GM18907 (cell line): ENCODE measurements around the gene ZNF2.
"Not testable (repeated sequence)": the region's sequence is repeated elsewhere in the genome, so short reads cannot be mapped to it uniquely, and the experiment has no call there.

Source experiments
- ATAC-seq: cut with Tn5 transposase; IDR thresholded peaks from one replicate; pipeline ENCODE4 v1.9.1; 2021; ENCODE audit warnings: mild to moderate bottlenecking, moderate library complexity; ENCODE audit not compliant: unreplicated experiment

The ZNF2 gene

DNA sequence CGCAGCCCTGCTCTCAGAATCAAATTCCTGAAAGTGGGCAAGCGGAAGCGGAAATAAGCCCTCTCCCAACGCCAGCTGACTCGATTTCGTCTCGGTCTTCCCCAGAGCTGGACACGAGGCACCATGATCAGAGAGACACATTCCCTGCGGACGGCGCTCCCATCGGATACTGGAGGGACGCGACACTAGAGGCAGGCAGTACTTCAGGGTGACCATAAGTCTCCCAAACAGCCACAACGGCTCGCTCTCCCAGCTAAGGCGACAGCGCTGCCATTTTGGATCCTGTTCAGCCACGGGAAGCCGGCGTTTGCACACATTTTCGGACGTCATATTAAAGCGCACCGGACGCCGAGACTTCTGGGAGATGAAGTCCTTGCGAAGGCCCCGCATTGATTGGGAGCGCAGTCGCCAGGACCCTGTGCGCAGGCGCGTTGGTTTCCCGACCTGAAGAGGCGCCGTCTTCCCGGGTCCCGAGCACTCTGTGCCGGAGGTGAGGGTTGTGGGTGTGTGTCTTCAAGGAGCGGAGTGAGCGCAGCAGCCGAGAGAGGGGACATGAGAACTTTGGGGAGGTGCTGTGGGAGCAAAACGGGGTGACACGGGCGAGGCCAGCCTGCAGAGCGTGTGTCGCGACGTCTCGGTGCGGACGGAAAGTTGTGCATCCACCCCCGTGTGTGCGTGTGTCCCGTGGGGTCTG is at the start of gene ZNF2:
TSS of gene ZNF2 (plus strand) at position 439 of the 694 bp plus-strand sequence. CDS start 10,418 bp downstream, outside the sequence.
- ATAC-seq: peak; percentile 94

DNA sequence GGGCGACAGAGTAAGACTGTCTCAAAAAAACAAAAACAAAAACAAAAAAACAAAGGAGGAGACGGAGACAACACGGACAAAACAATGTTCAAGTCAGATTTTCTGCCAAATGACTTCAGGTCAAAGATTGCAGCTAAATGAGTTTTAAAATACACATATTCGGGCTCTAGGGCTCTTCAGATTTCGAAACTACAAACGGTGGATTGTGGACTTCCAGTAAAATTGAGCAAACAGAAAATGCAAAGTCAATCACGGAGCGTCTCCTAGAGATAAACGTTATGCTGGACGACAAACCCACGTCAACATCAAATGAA is 44.6 kb upstream of the ZNF2 start:
- ATAC-seq: peak; percentile 4

DNA sequence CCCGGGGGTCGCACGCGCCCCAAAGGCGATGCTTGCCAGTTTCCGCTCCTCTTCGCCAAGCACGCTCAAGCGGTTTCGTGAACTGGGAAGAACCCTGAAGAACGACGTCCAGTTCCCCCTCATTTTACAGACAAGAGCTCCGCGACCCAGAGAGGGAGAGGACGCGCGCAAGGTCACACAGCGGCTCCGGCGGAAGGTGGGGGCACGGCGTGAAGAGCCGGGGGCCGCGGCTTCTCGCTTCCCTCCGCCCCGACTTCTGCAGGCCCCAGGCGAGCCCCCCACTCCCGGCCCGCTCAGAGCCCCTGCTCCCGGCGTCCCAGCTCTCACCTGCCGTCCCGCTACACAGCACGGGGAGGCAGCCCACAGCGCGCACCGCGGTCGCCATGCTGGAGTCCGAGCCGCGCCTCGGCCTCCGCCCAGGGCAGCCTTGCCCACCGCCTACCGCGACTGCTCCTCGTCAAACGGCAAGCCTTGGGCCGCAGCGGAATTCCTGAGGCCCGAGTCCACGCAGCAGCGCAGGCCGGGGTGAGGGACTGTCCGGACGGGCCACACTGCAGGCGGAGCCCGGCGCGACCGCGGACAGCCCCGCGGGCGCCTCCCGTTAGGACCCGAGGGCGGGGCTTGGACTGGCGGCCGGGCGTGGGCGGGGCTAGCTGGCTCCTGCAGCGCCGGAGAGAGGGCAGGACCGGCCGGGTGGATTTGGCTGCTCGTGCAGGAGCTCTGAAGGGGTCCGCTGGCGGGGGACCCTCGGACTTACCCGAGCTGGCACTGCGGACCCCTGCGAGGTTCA is 44.0 kb upstream of the ZNF2 start, which contains the start of gene MRPS5:
TSS of gene MRPS5 (minus strand) at position 402 of the 790 bp plus-strand sequence. CDS start at position 385, 17 bp downstream.
- ATAC-seq: peak; percentile 97

DNA sequence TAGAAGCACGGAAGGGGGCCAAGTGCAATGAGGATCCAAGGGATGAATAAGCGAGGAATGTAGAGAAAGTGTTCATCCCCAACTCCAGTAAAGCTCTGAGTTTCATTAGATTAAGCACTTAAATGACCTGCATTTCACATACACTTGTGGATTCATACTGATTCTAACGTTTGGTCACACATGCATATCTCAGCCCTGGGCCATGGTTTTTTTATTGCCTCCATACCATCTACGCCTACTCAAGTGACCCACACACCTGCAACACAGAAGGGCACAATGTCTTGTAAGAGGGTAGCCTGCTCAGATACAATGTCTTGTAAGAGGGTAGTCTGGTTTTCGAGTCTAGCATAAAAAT is 43.4 kb upstream of the ZNF2 start:
- peak; percentile 17 for ATAC-seq

DNA sequence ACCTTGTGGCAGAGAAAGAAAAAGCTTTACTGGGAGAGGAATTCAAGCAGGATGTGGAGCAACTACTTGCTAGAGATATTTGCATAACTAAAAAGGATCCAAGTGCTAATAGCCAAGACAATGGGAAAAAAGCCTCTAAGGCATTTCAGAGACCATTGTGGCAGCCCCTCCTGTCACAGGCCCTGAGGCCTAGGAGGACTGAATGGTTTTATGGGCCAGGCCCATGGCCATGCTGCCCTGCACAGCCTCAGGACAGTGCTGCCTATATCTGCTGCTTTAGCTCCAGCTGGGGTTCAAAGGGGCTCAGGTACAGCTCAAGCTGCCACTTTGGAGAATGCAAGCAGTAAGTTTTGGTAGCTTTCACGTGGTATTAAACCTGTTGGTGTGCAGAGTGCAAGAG is 26.9 kb upstream of the ZNF2 start:
- no peak for ATAC-seq

DNA sequence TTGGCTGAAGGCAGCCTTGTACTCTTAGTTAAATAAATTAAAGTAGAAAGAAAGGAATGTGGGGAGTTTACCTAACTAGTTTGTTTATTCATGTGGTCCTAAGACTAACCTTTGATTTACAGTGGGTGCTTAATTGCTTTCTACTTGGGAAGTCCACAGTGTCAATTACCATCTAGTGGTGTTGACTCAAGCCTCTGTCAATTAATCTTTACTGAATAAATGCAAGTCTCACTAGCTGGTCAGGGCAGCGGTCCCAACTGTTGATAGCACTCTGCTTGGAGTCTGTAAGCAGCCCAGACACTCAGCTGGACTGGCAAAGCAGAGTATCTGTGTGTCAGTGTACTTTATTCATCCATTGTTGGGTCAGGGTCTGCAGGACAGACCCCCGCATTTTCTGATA is 21.8 kb upstream of the ZNF2 start:
- ATAC-seq: no peak

DNA sequence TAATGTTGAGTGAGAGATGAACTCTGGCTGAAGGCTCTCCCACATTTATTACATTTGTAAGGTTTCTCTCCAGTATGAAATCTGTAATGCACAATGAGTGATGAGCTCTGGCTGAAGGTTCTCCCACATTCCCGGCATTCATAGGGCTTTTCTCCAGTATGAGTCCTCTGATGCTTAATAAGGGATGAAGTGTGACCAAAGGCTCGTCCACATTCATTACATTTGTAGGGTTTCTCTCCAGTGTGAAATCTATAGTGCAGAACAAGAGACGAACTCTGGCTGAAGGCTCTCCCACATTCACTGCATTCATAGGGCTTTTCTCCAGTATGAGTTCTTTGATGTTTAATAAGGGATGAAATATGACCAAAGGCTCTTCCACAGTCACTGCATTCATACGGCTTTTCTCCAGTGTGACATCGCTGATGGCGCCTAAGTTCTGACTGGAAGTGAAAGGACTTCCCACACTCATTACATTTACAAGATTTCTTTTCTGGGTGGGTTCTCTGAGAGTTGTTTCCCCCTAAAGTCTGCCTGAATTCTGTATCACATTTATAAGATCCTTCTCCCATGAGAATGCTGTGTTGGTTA is 16.1 kb upstream of the ZNF2 start:
- ATAC-seq: no peak

DNA sequence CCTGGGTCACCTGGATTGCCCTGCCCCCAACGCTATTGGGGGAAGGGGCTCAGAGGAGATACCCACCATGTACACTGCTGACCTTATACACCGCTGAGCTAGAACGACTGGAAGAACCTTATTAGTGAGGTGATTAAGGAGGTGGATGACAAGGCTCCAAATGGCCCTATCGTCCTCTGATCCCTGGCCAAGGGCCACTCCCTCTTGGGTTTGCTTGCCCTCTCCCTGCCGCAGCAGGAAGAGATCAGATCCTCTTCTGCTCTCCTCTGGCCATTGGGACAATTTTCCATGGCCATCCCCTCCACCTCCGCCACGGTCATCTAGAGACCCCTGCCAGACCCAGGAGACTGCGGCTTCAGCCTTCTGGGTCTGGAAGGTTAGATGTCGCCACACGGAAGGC is 7.2 kb upstream of the ZNF2 start:
- ATAC-seq: no peak

DNA sequence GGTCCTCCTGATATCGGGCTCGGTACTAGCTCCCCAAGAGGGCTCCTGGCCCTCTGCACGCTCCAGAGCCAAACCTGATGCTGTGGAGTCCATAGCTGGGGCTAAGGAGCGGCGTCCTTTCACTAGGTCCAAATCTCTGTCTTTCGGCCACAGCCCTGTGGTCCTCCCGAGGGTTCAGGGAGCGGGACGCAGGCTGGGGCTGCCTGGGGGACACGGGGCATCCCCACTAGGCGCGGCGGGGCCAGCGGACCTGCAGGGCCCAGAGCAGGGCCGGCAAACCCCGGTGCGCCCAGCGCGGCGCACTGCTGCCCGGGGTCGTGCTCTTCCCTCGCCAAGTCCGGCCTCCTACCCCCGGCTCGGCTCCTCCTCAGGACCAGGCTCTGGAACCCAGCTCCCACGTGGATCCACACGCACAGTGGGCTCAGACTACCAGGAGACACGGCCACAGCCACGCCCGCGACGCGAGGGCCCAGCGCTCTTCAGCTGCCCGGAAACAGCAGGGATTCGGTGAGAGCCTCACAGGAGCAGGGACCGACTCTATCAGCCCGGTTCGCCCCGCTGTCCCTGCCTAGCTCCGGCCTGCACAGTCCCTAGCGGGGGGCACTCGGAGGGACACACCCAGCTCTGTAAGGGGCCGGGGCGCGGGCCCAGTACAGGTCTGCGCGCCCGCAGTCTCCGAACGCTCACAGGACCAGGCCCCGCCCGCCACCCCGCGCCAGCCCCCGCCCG is 6.6 kb upstream of the ZNF2 start:
- peak; percentile 54 for ATAC-seq

DNA sequence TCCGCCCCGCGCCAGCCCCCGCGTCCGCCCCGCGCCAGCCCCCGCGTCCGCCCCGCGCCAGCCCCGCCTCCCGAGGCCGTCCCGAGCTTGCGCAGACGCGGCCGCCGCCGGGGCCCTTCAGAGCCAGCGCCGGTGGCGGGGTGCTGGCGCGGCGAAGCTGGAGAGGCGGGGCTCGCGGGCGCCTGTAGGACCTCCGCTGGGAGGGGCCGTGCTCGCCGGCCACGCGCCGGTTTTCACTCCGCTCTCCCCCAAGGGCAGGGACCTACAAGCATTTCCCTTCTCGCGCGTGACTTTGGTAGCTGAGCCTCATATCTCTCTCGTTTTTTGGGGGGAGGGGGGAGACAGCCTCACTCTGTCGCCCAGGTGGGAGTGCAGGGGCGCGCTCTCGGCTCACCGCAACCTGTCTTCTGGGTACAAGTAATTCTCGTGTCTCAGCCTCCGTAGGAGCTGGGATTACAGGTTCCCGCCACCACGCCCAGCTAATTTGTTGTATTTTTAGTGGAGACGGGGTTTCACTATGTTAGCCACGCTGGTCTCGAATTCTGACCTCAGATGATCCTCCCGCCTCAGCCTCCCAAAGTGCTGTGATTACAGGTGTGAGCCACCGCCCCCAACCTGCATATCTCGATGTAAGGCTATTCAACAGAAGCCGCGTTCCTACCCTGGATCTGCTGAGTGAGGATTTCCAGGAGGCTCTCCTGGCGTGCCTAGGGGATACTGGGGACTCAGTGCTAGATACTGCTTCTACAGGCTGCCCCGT is 5.7 kb upstream of the ZNF2 start, which contains the start of gene ZNF514:
TSS of gene ZNF514 (minus strand) at position 159 of the 760 bp plus-strand sequence. CDS start 6,595 bp downstream, outside the sequence.
- ATAC-seq: peak; percentile 90

DNA sequence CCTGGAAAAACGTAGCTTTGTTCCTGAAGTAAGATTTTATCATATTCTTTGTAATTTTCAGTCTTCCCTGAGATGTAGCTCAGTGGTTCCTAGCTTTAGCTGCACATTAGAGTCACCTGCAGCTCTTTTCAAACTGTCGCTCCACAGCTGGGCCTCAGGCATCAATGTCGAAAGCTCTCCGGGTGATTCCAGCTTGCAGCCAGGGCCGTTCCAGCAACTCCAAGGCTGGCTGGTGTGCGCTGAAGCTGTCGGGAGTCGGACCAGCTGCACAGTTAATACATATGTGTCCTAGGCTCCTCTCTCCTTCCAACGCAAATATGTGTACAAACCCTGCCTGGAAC is 609 bp upstream of the ZNF2 start:
- ATAC-seq: peak; percentile 22

DNA sequence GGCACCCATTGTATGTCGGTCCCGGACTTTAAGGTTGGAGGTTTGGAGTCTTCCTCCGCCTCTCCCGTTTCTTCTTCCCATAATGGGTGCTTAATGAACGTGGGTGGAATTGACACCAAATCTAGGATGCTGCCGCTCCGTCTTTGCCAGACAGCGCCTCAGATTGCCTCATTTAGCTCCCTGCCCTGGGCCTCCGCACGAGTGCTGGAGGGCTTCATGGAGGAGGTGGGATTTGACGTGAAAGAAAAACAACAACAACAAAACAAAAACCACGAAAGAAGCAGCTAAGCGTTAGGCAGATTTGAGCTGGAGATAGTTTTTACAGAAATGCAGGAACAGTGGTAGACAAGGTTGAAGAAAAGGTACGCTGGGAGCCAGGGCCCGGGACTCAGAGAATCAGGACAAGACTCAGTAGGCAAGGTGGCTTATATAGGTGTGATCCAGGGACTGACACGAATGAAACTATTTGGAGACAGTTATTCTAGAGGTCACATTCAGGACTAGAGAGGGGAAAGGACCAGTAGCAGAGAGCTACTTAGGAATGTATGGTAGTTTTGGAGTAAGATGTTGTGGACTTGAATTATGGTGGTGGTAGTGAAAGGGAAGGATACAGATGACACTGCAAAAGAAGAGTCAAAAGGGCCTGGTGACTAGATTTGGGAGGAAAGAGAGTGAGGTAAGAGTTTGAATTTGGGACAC is 605 bp downstream of the ZNF2 start:
- ATAC-seq: no peak

DNA sequence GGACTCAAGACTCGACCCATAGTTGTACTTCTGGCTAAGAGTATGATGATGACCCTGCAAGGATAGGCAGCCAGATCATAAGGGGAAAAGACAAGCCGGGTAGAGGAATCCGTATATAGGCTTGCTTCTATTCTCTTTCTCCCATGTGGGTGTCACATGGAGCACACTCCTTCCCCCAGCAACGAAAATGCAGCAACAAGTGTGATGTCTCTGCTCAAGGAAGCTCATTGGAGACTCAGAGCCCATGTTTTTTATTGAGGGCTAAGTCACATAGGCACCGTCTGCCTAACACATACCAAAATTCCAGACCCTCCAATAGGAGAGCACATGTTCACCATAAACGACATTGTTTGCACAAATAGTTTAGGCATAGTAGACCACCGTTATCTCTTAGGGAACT is 6.3 kb downstream of the ZNF2 start:
- ATAC-seq: no peak

DNA sequence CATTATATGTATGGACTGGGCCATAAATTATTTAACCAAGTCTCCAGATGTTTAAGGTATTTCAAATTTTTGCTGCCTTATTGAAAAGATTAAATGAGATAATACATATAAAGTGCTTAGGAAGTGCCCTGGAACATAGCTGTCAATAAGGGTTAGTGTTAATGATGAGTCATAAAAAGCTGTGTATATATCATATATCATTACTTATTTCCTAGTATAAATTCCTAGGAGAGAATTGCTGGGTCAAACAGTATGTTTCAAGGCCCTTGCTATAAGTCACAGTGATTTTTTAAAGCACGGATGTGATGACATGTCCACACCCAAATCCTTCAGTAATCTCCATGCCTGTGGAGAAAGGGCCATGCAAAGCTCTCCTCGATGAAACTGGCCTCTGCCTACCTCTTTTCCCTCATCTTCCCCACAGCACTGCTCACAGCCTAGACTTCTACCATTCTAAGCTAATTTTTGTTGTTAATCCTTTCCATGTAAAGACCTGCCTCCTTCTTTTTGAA is 8.5 kb downstream of the ZNF2 start:
- no peak for ATAC-seq

DNA sequence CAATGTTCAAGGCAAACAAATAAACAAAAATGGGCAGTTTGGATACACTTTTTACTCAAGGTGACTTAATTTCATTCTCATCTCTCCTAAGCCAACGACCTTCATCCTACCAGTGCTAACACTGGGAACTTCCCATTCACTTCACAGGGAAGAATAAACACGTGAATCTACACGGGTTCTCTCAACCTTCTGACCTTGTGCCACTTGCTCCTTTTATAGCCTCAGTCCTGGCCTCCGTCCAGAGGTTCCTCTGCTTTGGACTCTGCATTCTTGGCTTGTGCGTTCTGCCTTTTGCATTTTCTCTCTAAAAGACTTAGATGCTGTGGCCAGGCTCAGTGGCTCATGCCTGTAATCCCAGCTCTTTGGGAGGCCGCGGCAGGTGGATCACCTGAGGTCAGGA is 13.8 kb downstream of the ZNF2 start:
- ATAC-seq: no peak

DNA sequence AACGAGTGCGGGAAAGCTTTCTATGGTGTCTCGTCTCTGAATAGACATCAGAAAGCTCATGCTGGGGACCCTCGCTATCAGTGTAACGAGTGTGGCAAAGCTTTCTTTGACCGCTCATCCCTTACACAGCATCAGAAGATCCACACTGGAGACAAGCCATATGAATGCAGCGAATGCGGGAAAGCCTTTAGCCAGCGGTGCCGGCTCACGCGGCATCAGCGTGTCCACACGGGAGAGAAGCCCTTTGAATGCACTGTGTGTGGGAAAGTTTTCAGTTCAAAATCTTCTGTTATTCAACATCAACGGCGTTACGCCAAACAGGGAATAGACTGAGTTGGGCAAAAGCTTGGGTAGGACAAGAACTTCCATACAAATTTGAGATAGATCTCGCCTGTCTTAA is 16.2 kb downstream of the ZNF2 start:
- ATAC-seq: no peak

DNA sequence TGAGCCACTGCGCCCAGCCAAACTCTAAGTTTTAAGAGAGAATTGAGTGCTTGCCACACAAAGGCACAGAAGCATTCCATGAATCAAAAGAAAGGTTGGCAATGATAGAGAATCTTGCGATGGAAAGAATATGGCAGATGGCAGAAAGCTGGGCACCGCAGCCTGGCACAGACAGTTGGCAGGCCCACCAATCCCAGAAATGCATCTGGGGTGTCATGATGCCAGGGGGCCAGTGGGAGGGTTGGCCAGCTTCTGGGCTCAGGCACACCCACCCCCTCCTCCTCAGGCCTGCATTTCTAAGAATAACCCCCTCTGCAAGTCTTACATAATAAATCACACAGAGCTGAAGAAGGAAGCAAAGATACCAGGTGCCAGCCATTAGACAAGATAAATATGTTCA is 19.6 kb downstream of the ZNF2 start:
- ATAC-seq: no peak

DNA sequence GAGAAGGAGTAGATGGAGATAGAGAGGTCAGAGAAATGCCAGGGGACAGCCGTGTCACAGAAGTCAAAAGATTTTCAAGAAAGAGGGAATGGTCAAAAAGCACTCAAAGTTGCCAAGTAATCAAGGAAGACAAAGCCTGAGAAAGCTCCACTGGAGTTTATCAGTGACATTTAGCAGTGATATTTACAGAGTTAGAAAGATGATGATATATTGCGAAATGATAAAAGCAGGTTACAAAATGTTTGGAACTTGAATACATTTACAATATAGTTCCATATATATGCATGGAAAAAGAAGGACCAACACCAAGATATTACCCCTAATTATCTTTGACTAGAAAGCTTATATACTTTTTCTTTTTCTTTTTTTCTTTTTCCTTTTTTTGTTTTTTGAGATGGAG is 20.4 kb downstream of the ZNF2 start:
- no peak for ATAC-seq

DNA sequence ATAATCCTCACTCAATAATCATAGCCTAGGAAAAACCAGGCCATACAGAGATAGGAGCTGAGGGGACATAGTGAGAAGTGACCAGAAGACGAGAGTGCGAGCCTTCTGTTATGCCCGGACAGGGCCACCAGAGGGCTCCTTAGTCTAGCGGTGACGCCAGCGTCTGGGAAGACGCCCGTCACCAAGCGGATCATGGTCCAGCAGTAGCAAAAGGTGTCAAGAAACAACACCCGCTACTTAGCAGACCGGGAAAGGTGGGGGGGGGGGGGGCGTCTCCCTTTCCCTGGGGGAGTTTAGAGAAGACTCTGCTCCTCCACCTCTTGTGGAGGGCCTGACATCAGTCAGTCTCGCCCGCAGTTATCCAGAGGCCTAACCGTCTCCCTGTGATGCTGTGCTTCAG is 27.3 kb downstream of the ZNF2 start:
- not testable (repeated sequence) for ATAC-seq

DNA sequence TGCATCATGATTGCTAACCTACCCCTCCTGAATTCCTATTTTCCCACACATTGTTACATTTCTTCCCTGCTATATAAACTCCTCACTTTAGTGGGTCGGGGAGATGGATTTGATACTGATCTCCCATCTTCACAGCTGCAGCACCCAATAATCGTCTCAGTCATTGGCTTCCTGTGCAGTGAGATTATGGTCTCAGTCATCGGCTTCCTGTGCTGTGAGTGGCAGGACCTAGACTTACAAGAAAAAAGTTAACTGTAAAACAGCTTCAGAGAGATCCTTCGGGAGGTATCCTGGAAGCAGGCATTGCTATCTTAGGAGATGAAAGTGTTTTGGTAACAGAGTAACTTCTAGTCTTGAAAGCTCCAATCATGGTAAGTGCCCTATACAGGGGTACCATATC is 38.3 kb downstream of the ZNF2 start:
- ATAC-seq: no peak
